G401.6 (cell line): ENCODE results near the gene GMFB.
A peak's percentile ranks its signal among the peaks of the same experiment; 100 is the strongest.

ENCODE experiments used
- FAIRE-seq: peaks from 2 replicates; lab custom pipeline; 2012; peaks lifted over from hg19 to GRCh38; lab: Jason Lieb, UNC

GMFB gene

GRCh38 chr14:54488646-54489317 lies at the start of gene GMFB:
Gene GMFB (minus strand): TSS chr14:54488980. CDS start chr14:54488927, 53 bp downstream.
- FAIRE-seq: peak; percentile 94

GRCh38 chr14:54538055-54538454 lies 49.3 kb upstream of the GMFB start:
- no peak for FAIRE-seq

- FAIRE-seq: peak; percentile 17
Measured at GRCh38 chr14:54537651-54538050, 48.9 kb upstream of the GMFB start.

GRCh38 chr14:54535646-54536045 lies 46.9 kb upstream of the GMFB start:
- FAIRE-seq: no peak

- no peak for FAIRE-seq
Measured at GRCh38 chr14:54535126-54535525, 46.3 kb upstream of the GMFB start.

DNA sequence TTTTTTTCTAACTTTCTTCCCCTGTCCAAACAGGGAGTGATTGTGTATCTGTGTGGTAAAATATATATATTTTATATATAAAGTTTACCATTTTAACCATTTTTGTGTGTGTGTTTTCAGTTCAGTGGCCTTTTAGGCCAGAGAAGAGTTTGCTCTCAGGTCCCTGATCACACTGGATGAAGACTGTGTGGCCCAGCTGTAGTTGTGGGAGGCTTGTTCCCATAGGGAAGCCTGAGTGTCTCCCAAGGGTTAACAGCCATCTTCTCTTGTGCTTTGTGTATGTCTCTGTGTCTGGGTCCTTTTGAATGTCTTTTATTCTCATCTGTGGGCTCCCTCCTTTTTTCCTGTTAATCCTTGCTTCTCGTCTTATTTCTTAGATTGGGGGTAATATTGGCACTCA lies 44.3 kb upstream of the GMFB start:
- FAIRE-seq: no peak

GRCh38 chr14:54532111-54533012 lies 43.6 kb upstream of the GMFB start:
- FAIRE-seq: no peak

DNA sequence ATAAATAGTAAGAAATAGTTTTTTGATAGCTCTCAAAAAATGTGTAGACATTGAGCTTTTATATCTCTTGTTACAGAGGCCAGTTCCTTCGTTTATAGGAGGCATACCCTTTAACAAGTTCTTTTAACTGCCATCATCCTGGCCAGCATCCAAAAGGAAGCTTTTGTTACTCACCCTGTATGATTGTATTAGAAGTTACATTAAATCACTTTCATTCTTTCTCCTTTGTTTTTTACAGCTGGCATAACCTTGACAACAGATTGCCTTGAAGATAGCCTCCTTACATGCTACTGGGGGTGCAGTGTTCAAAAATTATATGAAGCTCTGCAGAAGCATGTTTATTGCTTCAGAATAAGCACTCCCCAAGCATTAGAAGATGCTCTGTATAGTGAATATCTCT lies 41.0 kb upstream of the GMFB start:
- FAIRE-seq: no peak

DNA sequence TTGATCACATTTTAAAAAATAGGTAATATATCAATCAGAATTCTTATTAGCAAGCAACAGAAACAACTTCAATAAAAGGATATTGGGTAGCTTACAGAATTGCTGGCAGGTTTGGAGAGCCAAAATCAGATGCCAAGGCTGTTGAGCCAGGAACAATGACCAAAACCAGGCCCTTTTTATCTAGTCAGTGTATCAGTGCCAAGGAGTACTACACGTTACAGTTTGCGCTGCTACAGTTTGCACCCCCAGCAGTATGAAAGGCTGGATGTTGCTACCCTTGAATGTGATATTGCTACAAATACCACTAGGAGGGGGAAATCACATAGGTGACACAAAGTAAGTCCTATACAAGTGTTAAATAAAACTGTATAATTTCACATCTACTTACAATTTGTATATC lies 40.2 kb upstream of the GMFB start:
- FAIRE-seq: no peak

DNA sequence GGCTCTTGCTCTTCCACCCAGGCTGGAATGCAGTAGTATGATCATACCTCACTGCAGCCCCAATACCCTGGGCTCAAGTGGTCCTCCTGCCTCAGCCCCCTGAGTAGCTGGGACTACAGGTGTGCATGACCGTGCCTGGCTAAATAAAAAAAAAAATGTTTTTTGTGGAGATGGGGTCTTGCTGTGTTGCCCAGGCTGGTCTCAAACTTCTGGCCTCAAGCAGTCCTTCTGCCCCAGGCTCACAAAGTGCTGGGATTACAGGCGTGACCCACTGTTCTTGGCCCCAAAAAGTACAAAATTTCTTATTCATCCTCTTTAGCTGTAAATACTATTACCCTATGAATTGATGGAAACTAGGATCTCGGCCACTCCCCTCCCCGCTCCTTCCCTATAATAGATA lies 35.6 kb upstream of the GMFB start:
- FAIRE-seq: no peak

- FAIRE-seq: no peak
Measured at GRCh38 chr14:54516709-54517108, 27.9 kb upstream of the GMFB start.

- FAIRE-seq: peak; percentile 71
Measured at GRCh38 chr14:54515670-54516069, 26.9 kb upstream of the GMFB start.

DNA sequence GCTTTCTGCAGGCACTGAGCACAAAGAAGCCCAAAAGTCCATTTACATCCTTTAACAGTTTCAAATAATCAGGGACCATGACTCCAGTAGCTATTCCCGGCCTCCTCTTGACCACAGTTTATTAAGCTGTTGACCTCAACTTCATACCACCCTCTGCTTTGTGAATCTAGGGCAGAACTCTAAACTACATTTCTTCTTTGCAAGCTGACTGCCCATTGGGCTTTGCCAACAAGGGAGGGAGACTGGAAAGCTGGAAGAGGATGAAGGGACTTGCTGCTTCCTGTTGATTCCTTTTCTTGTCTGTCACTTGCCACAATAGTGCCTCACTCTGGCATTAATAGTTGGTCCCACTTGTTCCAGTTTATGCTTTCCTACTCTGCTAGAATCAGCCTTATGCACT lies 23.6 kb upstream of the GMFB start:
- no peak for FAIRE-seq

DNA sequence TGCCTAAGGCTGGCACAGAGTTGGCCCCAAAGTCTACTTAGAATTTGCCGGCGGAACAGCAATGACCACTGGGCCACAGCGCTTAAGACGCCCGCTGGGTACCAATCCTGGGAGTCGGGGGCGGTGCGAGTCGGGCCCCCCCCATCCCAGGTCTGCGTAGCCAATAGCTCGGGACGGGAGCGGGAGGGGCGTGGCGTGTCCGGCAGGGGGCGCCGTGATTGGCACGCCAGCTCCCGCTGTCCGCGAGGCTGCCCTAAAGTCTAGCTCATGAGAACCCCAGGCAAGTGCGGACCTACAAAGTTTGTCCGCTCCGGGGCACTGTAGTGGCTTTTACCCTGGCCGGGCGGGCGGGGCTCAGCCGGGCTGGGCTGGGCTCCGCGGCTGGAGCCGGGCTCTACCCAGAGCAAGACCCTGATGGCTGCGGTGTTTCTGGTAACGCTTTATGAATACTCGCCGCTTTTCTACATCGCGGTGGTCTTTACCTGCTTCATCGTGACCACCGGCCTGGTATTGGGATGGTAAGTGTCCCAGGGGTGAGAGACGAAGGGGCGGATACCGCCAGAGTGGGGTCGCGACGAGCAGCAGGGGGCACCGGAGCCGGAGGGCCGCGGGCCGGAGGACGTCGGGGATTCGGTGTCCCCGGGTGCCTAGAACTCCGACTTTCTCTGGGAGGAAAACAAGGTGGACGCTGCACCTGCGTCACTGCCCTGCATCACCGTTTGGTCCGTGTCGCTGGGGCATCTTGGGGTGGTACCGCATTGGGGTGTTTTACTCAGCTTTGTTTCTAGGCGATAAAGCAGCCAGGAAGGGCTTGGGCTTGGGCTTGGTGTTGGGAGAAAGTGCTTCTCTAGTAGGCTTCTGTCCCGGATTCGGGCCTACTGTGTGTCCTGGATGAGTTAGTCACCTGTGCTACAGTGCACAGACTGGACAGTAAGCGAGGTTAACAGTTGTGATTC lies 21.0 kb upstream of the GMFB start, which contains the start of gene CGRRF1:
Gene CGRRF1, plus strand, starts transcription at position 361 of the 956 bp plus-strand sequence. Its CDS starts 54 bp downstream, at position 415.
- peak; percentile 97 for FAIRE-seq

DNA sequence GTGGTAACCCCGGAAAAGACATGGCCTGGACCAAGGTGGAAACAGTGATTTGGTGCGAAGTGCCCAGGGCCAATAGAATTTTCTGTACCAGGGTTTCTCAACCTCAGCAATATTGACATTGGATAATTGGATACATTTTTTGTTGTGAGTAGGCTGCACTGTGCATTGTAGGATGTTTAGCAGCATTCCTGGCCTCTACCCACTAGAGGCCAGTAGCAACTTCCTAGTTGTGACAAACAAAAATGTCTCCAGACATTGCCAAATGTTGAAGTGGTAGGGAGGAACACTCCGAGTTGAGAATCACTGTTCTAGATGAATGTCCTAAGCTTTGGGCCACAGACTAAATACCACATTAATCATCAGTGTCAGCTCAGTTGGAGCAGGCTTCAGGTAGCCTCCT lies 14.7 kb upstream of the GMFB start:
- FAIRE-seq: peak; percentile 42

DNA sequence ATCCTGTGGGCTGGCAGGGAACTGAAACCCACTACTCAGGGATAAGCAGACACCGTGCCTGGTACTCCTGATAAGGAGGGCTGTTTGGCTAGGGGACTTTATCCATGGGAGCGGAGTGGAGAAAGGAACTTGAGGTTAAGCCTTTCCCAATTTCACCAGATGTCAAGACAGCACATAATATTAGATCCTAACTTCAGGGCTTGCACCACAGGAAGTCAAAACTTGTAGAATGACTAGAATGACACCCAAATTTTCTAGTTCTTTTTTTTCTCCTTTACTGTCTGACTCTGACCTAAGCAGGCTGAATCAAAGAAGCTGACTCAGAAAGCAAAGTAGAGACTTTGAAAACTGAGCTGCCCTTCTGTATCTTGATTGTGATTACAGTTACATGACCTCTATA lies 13.8 kb upstream of the GMFB start:
- FAIRE-seq: no peak

DNA sequence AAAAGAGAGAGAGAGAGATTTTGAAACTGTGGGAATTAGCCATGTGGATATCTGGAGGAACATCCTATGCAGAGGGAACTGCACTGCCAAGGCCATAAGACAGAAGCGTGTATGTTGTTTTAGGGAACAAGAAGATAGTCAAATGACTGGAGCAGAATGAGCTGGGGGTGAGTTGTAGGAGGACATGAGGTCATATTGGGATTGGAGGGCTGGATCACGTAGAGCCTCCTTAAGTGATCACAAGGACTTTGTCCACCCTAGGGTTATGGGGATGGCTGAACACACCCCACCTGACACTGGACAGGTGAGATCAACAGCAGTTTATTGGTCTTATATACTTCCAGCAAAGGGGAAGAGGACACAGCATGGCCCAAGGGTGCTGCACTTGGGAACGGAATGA lies 12.7 kb upstream of the GMFB start:
- FAIRE-seq: no peak

DNA sequence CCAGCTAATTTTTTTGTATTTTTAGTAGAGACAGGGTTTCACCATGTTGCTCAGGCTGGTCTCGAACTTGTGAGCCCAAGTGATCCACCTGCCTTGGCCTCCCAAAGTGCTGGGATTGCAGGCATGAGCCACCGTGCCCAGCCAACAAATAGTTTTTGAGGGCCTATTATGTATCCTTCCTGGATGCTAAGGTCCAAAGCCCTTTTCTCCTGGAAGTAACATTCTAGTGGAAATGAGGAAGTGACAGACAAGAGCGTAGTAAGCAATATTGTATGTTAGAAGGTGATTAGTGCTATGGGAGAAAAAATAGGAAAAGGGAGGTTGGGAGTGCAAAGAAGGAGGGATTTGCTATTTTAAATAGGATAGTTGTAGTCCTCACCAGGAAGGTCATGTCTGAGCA lies 12.0 kb upstream of the GMFB start:
- FAIRE-seq: no peak

DNA sequence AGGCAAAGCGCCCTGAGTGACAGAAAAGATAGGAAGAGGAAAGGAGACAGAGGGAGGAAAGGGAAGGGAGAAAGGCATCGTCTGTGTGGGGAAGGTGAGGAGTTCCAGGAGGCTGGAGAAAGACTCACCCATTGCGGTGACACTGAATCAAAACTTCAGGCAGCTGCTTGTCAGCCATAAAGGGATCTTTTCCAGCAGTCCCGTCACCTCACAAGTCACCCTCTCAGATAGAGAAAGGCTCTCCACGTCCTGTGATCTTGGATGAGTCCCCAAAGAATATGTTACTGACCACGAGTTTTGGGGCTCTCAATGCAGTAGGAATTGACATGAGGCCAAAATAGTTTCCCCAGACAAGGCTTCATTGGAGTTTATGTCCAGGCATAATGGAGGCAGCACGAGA lies 9.8 kb upstream of the GMFB start:
- FAIRE-seq: no peak

GRCh38 chr14:54498095-54498531 lies 9.3 kb upstream of the GMFB start:
- FAIRE-seq: no peak

DNA sequence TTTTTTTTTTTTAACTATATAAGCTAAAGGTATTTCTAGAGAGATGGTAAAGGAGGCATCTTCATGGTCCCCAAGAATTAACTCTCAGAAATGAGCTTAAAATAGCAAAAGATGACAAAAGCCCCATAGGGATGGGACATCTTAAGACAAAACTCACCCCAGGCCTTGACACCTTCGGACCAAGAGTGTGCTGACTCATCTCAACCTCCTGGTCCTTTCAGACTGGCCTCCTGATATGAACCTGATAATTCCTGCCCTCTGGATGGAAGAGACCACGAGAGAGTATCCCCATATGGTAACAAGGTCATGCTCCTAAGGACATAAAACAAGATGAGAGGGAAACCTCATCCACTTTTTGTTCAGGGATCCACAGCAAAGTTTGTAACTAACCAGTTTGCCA lies 8.4 kb upstream of the GMFB start:
- FAIRE-seq: no peak

DNA sequence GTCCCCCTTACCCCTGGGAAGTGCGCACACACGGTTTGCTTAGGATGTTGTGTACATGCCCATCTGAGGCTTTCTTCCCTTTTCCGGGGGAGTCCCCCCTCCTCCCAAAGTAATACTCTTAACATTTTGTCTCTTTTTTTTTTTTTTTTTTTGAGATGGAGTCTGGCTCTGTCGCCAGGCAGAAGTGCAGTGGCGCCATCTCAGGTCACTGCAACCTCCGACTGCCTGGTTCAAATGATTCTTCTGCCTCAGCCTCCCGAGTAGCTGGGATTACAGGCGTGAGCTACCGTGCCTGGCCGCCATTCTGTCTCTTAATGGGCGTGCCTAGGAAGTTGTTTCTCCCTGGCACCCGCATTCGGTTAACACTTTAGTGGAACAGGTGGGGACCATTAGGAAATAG lies 4.5 kb upstream of the GMFB start:
- FAIRE-seq: no peak
